GM03348 (cell line): Measurements from ENCODE around the gene OTX1.
"Not testable (repeated sequence)": the region's sequence is repeated elsewhere in the genome, so short reads cannot be mapped to it uniquely, and the experiment has no call there.

Experiments
- DNase-seq: peaks from one replicate; pipeline ENCODE4 v3.0.0; 2012; ENCODE audit warnings: low spot score

OTX1 gene

DNA sequence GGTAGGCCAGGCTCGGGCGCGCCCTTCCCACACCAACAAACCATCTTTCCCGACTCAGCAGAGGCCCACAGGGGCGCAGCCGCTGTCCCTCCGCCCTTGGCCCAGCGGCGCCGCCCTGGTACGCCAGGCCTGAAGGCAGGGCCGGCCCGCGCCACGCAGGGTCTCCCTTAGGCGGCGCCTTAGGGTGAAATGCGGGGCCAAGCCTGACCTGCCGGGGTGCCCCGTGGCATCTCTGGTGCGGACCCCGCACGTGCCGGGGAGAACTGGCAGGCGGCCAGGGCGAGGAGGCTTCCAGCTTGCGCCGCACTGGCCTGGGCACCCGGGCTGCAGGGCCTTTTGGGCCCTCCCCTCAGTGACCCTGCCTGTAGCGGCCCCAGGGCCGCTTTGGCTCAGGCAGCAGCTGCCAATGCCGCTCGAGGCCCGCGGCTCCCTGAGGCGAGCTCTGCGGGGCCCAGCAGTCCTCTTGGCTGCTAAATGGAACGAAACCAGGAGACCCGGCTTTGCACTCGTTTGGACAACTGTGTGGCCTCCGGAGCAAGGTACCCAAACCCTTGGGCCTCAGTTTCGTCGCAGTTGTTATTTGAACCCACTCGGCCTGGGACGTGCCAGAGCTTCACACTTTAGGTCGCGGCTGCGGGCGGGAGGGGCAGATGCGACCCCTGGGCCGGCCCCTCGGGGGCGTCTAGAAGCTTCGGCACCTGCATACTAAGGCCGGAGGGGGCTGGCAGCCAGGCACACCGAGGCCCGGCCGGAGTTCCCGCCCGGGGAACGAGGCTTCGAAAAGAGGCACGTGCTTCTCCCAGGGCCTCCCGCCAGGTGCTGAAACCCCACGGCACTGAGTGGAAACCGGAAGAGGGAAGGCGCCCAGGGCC is 8.5 kb downstream of the OTX1 start:
- DNase-seq, result peak; percentile 31

DNA sequence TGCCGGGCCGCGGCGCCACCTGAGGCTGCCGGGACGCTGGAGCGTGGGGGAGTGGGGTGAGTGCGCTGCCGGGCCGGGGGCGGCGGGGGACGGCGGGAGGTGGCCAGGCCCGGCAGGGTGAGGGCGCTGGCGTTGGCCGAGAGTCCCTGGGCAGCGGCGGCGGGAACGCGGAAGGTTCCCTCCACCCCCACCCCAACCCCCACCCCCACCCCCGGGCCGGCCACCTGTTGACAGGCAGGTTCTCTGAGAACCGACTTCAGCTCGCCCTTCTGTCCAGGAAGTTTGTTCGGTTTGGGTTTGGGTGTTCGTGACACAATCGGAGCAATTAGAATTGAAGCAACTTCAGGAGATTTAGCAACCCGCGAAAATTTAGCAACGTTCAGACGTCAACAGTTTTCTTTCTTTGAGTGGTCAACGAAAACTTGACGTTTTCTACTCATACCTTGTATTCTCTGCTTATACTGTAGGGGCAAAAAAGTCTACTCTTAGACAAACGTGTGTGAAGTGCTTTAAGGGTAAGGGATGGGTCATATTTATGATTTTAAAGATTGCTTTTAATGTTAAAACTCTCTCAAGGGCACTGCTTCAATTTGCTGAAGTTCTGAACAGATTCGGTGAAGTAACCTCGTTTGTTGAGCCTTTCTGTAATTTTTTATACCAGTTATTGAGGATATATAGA is 9.3 kb downstream of the OTX1 start:
- no peak for DNase-seq

DNA sequence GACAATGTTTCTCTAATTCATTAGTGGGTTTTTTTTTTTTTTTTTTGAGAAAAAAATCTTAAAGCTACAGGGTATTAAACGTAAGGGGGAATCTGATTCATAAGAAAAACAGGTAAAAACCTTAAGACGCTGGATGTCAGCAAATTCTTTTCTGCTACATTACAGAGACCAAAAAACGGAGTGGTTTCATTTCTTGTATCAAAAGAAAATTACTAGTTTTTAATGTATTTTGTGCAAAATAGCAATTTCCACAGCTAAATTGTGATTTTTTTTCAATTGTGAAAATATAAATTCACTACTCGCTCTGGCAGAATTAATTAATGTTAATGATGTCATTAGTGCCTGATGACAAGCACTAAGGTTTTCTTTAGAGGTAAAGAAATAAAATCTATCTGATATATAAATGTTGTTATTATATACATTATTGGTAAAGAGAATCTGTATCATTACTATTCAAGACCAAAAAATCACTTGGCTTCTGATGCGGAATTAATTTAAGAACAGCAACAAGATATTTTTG is 9.9 kb downstream of the OTX1 start:
- DNase-seq, result no peak

DNA sequence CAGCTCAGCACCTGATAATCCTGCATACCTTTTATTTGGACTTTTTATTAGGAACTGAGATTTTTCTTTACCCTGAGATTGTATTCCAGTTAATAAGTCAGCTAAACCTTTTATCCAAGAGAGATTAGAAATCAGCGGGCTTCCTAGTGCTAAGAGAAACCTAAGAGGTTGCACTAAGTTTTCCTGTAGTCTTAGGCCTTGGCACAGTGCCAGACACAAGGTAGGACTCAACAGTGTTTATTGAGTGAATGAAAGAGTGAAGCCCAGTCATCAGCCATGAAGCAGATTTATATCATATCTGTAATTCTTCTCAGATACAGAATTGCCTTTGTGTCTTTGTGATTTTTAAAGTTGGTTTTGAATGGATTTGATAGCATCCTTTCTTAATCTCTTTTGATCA is 13.6 kb downstream of the OTX1 start:
- DNase-seq, result no peak

DNA sequence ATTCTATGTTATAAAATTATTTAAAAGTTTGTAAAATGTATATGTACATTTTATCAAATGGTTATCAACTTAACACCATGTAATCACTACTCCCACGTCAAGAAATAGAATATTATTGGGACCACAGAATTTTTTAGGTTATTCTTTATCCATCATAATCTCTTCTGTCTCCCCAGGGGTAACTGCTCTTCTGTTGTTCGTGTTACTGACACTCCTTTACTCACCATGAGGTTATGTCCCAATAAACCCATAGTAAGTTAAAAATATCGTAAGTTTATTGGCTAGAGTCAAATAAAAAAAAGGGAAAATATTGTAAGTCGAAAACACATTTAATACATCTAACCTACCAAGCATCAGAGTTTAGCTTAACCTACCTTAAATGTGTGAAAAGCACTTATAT is 14.0 kb downstream of the OTX1 start:
- DNase-seq, result no peak

DNA sequence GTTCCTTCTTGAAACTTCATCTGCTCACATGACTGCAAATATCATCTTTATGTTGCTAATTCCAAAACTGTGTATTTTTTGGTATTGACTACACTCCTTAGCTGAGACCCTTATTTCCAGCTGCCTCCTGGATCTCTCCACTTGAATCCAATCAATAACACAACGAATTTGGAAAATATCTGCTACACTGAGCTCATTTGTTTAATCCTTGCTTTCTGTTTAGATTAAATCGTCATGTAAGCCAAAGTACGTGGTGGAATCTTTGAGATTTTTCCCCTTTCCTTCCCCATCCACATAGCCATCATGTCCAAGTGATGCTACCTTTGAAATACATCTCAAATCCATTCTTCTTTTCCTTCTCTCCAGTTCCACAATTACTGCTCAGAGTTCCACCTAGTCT is 15.6 kb downstream of the OTX1 start:
- no peak for DNase-seq

DNA sequence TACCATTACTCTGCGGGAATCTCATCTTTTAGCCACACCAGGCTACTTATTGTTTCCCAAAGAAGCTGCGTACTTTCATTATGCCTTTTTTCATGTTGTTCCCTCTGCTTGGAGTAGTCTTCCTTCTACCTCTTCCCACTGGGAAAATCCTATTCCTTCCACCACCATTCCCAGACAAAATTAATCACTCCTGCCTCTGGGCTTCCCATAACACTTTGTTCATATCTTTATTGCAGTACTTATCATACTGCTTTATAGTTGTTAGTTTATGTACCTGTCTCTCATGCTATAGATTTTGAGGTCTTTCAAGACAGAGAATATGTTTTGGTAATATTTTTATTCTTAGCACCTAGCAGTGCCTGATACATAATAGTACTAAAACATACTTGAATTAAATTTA is 16.2 kb downstream of the OTX1 start:
- no peak for DNase-seq

DNA sequence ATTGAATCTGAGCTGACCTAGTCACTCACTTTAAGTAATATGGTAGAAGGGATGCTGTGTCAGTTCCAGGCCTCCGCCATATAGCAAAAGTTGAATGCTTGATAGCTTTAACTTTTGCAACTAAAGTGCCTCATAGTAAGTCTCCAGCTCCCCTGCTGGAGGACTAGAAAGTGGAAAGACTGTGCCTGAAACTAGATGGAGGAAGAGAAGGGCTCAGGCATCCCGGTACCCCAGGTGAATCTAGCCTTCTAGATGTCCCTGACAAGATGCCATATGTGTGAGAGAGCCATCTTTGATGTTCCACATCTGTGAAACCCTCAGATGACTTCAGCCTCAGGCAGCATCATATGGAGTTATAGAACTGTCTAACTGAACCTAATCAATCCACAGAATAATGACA is 21.0 kb downstream of the OTX1 start:
- no peak for DNase-seq

DNA sequence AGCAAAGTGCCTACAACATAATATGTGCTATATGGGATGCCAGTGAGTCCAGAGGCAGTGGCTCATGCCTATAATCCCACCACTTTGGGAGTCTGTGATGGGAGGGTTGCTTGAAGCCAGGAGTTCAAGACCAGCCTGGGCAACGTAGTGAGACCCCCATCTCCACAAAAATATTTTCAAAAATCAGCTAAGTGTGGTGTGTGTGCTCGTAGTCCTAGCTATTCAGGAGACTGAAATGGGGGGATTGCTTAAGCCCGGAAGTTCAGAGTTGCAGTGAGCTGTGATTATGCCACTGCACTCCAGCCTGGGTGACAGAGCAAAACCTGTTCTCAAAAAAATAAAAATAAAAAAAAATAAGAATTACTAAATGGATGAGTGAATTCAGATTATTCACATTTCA is 23.4 kb downstream of the OTX1 start:
- no peak for DNase-seq

DNA sequence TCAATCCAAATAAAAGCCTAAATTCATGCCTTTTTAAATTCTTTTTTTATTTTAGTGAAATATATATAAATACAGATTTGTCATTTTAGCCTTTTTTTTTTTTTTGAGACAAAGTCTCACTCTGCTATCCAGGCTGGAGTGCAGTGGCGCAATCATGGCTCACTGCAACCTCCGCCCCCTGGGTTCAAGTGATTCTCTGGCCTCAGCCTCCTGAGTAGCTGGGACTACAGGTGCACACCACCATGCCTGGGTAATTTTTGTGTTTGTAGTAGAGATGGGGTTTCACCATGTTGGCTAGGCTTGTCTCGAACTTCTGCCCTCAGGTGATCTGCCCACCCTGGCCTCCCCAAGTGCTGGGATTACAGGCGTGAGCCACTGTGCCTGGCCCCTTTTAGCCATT is 23.8 kb downstream of the OTX1 start:
- not testable (repeated sequence) for DNase-seq

DNA sequence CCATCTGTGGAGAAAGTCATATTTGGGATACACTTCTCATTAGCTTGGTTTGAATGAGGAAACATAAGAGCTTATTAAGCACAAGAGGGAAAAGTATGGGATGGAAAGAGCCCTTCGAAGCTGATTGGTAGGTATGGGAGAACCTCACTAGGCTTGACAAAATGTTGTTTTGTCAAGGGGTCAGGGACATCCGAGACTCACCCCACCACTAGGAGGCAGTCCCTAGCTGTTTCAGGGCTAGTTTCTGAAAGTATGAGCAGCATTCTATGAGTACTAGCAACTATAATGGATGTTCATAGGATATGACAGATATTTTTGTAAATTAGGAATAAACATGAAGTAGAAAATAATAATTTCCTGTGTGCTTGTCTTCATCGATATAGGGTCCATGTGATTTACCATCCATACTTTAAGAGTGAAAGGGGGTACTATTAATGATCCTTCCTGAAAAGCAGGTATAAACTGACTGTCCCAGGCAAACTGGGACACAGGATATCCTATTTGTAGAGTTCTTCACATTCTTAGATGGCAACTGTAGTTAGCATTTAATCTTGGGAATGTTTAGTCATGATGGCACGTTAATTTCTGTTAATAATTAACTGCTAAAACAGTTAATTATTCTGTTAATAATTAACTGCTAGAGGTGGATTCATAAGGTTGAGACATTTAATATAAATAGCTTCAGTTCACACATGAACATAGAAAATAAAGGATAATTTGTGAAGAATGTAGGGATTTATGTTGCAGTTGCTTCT is 28.4 kb downstream of the OTX1 start:
- DNase-seq, result peak; percentile 24

DNA sequence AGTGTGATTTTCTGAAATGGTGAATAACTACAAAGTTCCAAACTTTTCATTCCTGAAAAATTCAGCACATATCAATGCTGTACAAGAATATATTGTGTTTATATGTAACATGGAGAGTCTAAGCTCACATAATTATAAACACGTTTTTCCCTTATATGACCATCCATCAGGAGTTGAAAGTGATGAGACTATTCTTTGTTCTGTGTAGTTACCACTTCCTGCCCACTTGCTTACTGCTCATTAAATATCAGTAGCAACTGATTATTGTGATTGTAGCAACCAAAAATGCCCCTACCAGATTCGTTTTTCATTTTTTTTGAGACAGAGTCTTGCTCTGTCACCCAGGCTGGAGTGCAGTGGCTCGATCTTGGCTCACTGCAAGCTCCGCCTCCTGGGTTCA is 30.8 kb downstream of the OTX1 start:
- DNase-seq, result no peak

DNA sequence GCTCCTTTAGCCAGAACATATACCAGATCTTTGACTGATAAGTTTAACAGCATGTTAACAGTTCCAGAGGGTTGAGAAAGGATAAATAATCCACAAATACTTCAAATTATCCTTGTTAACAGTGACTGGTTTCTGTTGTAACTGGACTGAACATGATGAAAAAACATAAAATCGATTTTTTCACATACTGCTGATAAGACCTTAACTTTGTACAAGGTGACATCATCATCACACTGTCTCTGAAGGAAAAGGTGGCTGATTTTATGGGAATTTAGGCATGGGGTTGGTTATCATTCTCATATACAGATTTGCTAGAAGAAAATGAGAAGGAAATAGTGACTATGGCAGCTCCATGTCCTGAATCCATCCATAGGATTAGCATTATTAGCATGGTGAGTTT is 36.1 kb downstream of the OTX1 start:
- no peak for DNase-seq

DNA sequence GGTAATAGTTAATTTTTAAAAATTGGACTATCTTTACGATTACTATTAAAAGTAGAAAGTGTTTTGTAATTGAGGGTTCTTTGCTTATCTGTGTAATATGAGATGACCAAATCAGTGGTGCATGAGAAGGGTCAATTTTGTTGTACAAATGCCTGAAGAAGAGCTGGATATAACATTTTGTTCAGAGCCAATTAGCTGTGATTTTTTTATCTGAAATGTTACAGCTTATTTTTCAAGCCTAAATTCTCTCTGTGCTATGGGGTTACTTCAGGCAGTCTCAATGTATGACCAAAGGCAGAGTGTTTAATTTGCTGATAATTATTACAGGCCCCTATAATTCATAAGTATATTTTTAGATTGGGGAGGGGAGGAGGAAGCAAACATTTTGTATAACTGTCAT is 41.8 kb downstream of the OTX1 start:
- DNase-seq, result no peak

DNA sequence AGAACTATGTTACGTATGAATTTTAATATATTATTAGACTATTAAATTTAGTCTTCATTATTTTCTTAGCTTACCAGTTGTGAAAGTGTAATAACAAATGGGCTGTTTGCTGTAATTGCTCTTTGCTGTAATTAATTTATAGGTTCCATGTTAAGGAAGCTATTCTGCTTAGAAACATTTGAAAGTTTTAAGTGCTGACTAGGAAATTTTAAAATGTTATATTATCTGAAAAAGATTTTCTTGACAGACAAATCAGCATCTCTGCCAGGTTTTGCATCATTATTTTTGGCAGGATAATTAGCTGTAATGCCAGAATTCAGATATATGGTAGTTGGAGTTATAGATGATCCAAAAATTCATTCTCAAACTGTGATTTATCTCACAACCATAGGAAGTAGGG is 42.2 kb downstream of the OTX1 start:
- no peak for DNase-seq

DNA sequence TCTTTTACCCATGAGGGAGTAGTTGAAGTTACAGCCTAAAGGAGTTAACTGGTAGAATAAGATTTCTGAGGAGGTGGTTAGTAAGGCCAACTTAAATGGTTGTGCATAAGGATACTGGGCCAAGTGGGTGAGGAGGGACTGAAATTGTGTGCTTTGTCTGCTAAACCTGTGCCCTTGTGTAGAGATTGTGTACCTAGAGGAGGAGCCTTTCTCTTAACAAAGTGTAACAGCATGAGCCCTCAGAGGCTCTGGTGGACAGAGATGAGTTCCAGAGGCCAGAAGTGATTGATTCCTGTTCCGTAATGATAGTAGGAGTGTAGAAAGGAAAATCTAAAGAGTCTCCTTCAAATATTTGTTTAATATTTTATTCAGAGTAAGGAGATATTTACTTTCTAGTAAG is 42.9 kb downstream of the OTX1 start:
- no peak for DNase-seq

DNA sequence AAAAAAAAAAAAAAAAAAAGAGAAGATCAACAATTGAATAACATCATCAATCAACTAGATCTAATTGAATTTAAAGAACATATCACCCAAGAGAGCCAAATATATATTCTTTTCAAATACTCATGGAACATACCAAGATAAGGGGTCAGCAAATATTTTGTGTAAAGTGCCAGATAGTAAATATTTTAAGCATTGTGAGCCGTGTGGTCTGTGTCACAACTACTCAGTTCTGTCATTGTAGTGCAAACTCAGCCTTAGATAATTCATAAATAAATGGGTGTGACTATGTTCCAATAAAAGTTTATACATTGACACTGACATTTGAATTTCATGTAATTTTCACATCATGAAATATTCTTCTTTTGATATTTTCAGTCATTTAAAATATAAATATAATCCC is 45.9 kb downstream of the OTX1 start:
- DNase-seq, result no peak

DNA sequence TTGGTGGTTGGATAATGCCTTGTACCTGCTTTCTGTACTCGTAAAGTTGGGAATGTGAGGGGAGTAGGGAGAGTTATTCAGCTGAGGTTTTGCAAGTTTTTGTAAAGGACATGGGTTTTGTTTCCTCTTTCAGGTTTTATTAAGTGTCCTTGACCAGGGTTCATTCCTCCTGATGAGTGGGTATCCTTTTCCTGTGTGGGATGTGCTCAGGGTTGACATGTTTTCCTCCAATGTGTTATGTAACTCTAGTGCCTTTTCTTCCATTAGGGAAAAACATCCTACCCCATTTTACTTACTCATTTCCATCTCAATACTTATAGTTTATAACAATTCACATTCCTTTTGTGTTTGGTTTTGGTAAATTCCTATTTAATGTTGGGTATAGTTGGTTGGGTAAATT is 48.4 kb downstream of the OTX1 start:
- no peak for DNase-seq

DNA sequence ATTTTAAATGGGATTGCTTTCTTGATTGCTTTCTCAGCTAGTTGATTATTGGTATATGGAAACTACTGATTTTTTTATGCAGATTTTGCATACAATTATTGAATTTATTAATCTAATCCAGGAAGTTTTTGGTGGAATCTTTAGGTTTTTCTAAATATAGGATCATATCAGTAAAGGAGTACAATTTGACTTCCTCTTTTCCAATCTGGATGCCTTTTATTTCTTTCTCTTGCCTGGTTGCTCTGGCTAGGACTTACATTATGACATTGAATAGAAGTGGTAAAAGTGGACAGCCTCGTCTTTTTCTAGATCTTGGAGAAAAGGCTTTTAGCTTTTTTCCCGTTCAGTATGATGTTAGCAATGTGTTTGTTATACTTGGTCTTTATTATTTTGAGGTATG is 51.3 kb downstream of the OTX1 start:
- DNase-seq, result no peak

DNA sequence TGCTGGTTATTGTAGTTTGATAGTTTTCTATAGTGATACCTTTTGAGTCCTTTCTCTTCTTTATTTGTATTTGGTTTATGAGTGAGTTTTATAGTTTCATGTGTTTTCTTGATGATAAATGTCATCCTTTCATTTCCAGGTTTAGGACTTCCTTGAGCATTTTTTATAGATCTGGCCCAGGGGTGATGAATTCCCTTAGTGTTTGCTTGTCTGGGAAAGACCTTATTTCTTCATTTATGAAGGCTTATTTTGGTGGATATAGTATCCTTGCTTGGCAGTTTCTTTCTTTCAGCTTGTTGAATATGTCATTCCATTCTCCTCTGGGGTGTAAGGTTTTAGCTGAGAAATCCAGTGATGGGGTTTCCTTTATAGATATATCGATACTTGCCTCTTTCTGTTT is 53.9 kb downstream of the OTX1 start:
- no peak for DNase-seq
